ENCODE results near the gene SLC25A21.
"Not testable (repeated sequence)": the region's sequence is repeated elsewhere in the genome, so short reads cannot be mapped to it uniquely, and the experiment has no call there.

SLC25A21 gene

DNA sequence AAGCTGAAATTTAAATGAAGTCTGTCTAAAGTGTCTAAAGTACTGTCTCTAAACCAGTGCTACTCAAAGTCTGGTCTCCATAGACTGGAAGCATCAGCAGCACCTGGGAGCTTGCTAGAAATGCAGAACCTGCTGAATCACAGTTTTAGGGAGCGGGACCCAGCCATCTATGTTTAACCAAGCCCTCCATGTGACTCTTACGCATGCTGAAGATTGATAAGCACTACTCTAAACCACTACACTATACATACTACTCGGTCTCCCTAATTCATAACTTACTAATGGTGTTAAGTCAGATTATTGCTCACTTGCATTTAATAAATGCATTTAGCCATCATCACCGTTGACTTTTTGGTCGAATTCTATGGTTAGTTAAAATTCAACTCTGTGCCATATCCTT is 88.8 kb downstream of the SLC25A21 start:
- DNase-seq, result no peak

DNA sequence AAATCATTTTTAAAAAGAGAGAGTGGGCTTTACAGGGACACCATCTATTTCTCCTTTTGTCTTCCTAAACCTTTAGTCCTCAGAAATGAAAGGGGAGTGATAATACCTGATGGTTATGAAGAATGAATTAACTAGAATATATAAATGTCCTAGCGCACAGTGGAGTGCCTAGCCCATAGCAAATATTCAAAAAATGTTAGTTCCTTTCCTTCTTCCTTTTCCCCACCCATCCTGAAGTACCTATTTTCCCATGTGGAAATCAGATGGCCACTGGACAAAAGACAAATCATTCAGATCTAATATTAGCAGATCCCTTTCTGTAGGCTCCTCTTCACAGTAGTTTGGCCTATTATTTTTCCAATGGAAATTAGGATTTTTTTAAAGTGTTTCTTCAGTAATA is 90.0 kb downstream of the SLC25A21 start:
- DNase-seq, result no peak

DNA sequence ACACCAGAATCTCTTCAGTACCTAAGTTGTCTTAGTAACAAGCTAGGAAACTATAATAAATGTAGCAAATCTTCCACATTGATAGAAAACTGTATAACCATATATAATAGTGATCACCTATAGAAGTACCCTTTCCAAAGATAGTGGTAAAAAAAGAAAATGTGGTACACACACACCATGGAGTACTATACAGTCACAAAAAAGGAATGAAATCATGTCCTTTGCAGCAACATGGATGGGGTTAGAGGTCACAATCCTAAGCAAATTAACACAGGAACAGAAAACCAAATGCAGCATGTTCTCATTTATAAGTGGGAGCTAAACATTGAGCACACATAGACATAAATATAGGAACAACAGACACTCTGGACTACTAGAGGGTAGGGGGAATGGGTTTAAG is 90.5 kb downstream of the SLC25A21 start:
- no peak for DNase-seq

DNA sequence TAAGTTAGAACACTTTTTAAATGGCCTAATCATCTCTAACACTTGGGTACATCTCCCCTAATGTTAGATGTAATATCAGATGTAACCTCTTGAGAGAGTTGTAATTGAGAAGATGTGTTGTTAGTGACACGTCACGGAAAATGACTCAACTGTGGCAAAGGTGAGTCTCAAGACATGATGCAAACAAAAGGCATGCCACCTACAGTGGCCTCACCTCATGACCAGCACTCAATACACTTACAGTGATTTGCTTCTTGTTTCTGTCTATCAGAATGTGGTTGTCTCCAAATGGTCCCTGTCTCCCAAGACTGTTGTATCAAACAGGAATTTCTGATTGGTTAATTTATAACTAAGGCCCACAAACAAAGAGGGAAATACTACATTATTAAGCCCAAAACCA is 91.2 kb downstream of the SLC25A21 start:
- DNase-seq, result no peak

DNA sequence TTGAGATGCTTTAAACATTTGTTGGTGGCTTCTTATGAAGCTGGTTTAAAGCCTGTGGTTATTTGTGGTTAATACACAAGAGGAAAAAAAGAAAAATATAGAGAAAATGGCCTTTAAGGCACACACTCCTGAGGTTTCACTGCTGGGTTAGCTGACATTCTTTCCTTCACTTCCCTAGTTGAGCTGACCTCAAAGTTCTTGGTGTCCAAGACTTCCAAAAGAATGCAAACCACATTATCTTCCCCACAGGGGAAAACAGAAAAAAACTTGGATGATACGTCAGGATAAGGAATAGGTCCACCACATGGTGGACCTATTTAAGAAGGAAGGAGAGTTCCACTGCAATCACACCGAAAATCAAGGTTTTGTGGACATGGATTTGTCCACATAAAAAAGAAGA is 94.3 kb downstream of the SLC25A21 start:
- no peak for DNase-seq

DNA sequence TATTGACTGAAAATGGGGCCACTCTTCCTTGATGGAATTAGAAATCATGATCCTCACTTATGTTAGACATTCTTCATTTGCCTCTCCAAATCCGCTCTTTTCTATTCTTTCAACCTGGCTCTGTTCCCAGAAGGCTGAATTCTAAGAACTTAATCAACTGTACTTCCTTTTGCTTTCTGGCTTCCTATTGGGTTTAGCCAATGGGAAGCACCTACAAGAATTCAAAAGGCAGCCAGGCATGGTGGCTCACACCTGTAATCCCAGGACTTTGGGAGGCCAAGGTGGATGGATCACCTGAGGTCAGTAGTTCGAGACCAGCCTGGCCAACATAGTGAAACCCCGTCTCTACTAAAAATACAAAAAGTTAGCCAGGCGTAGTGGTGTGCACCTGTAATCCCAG is 98.1 kb downstream of the SLC25A21 start:
- not testable (repeated sequence) for DNase-seq

DNA sequence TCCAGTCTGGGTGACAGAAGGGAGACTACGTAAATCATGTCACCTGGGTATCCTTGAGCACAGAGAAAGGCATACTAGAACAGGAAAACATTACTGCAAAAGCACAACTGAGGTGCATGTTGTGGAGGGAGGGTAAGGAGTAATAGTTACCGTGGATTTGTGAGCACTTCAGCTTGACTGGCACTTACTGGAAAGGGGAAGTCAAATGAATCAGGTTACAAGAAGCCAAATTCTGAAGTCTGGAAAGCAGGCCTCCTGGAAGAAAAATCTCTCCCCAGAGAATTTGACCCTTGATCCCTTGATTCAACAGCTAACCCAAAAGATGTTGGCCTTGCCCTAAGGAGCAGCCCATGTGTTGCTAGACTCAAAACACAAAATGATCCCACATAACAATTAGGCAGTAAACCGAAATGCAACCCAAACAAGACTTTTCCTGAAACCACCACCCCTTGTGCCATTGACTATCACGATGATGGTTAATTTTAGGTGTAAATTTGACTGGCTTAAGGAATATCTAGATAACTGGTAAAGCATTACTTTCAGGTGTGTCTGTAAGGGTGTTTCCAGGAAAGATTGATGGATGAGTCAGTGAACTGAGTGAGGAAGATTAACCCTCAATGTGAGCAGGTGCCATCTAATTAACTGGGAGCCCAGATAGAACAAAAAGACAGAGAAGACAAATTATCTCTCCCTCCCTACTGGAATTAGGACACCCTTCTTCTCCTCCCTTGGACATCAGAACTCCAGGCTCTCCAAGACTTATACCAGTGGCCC is 108.8 kb downstream of the SLC25A21 start:
- no peak for DNase-seq

DNA sequence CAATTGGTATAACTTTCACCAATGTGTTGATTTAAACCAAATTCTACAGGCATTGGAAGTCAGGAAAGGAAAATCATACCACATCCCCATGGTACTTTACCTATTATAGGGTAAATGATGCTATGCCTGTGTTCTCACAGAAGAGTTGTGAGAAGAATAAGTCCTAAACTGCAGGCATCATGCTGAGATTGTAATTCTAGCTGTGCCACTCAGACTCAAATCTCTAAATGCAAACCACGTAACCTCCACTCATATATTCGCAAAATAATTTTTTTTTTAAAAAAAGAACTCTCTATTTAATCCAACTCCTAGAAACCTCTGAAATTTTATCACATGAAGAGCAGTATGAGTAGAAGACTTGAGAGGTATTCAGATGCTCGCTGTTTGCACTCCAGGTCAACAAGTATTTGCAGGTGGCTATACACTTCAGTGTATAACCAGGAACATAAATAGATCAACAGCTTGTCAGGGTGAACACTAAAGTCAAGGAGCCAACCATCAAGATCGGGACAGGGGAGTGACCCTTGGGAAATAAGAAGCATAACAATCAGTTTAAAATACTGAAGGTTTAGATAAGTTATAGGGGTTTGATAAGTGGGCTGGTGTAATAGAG is 110.1 kb downstream of the SLC25A21 start:
- no peak for DNase-seq

DNA sequence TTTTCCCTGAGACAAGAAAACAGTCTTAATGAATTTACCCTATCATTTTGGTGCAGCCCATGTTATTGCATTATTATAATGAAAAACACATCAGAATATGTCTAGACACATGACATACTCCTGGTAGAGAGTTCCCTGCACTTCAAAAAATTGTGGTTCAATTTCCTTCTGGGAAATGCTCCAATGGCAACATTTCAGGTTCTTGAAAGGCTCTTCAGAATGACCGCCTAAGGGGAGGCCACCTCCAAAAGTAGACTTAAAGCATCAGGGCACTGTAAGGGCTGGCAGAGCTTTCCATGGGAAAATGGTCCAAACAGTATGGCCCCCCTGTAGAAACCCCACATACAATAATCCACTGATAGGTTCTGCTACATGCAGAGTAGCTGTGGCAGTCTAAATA is 110.7 kb downstream of the SLC25A21 start:
- no peak for DNase-seq

DNA sequence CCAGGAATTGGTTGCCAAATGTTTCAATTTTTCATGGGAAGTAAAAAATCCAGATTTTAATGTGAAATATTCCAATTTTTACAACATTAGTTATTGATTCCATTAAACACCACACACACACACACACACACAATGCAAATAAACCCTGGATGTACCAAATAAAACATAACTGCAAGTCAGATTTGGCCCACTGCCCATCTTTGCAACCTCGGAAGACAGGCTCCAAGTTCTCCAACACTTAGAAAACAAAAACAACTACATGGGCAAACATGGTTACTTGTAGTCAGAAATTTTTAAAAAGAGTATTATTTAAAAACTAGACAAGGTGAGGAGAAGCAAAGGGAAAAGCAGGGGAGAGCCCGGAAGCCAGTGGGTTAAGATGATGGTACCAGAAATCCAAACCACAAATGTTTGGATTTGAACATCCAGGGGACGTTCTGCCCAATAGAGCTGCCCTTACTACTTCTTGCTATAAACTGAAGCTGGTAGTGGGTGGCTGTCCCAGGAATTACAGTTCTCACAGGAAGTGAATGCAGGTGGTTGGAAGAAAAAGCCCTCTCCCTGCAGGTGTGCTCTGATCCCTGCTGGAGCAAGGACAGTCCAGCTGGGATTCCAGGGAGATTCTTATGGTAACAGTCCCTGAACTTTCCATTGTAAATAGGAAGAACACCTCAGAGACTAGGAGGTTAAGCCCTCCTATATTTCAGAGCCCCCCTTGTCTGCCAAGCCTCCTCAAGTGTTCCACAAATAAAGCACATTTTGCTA is 111.7 kb downstream of the SLC25A21 start:
- DNase-seq, result no peak

DNA sequence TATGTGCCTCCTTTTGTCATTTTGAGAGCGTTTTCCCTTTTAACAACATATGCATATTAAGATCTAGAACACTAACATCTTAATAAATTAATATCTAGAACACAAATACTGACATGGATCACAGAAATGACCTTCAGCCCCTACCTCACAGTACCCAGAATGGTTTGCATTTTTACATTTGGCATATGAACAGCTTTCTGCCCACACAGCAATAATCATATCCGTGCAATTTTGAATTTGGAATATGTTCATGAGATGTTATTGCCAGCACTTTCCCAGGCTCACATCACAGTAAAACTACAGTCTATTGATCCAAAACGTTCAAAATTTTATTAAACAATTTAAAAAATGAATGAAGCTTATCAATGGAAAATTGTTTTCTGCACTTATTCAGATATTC is 114.6 kb downstream of the SLC25A21 start:
- DNase-seq, result no peak

DNA sequence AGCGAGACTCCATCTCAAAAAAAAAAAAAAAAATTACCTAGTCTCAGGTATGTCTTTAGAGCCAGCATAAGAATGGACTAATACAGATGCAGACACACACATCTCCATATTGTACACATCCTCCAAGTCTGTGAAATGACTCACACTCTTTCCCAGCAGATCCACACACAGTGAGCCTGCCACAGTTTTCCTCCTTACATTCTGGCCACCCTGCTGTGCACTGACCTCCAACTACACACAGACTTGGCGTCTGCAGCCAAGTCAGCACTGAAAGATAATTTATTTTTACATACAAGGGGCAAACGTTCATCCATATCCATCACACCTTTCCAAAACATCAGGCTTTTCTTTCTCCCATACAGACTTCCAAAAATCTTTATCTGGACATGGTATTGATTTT is 115.9 kb downstream of the SLC25A21 start:
- DNase-seq, result no peak

DNA sequence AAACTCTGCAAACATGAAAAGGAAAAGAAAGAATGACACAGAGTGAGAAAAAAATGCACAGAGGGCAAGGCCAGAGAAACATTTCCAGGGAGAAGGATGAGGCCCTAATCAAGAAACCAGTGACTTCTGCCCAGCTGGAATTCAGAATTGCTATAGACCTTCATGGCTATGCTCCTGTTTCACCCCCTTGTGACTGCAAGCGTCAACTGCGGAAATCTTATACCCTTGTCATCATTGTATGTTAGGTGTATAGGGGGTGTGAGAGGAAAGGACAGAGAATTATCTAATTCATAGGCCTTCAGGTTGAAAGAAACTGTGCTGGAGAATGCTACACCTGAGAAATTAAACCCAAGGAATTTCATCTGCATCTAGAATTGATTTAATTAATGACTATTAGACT is 117.5 kb downstream of the SLC25A21 start:
- DNase-seq, result no peak

DNA sequence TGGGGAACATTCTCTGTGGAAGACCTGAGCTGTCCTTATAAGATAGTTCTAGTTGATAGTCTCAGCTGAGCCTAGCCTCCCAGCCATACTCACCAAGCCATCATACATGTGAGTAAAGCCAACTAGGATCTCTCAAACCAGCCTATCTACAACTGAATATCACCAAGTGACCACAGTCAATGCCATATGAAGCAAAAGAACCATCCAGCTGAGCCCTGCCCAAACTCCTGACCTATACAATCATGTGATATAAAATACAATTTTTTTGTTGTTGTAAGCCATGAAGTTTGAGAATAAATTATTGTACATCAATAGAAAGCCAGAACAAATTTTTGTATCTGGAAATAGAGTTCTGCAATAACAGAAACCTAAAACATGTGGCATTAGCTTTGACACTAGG is 118.3 kb downstream of the SLC25A21 start:
- DNase-seq, result no peak

DNA sequence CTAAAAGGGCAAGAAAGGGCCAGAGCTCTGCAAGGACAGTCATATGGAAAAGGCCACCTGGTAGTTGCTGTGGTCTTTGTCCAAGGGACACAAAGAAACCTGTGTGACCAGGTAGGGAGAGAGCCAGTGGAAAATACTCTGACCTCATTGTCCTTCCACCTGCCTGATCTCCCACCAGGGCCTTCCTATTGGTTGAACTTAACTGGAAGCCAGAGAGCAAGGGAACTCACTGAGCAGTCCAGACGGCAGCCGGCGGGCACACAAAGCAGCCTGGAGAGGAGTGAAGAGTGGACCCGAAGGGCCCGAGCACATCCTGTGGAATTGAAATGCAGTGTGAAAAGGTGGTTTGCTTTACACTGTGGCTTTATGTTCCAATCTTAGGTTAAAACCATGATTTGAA is 120.7 kb downstream of the SLC25A21 start:
- no peak for DNase-seq

DNA sequence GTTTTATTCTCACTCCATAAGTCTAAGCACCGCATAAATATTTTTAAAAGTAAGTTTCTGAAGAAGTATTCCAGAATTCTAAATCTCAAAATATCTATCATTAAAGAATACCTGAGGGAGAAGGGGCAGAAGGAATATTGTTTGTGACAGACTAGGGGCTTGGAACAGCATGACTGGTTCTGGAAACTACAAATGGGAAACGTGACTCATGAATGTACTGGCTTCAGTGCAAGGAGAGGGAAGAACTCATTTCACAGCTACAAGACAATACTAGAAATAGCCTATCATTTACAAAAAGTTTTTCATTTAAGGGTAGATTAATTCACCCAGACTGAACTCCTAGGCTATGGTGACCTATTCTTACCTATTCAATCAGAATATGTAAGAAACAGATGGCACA is 121.3 kb downstream of the SLC25A21 start:
- no peak for DNase-seq

DNA sequence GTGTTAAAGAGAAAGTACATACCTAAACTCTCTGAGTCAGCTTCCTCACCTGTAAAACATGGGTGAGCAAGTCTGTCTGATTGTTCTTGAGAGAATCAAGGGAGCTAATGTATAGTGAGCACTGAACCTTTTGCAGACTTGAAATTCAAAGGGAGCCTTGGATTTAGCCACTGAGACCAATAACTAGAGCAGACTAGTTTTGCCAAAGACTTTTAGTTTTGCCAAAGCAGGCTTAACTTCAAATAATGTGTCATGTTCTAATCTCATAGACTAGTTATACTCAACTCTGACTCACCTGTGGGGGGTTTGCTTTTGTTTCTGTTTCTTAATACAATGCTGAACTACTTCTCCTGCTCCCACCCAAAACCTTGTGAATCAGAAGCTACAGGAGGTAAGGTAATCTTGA is 123.7 kb downstream of the SLC25A21 start:
- DNase-seq, result no peak

DNA sequence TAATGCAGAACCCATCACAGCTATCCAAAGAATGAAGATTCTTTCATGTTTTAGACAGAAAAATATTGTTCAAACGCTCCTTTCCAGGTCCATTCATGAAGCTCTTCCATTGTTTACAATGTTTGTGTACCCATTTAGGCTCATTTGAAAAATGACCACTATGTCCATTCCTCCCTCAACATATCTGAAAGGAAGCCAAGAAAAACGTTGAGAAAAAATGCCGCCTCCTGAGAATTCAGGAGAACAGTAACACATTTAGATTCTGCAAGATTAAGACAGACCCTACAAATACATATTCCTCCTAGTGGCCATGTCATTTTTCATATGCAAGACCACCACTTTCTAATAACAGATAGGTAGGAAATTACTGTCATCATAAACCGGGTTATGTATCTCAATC is 124.4 kb downstream of the SLC25A21 start:
- no peak for DNase-seq

DNA sequence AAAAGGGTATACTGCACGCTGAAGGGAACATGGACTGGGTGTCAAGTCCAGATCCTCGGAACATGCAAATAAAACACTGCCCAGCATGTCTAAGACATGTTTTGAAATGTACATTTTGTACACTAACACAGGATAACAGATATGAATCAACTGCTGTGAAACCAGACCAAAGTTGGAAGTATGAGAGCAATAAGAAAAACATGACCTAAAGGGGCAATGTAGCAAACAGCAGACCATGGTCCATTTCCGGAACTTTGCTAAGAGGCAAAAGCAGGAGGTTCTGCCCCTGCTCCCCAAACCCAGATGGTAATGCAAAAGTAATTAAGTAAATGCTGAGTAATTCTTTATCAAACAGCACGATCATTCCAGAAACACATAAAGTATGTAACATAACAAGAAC is 125.2 kb downstream of the SLC25A21 start:
- no peak for DNase-seq

DNA sequence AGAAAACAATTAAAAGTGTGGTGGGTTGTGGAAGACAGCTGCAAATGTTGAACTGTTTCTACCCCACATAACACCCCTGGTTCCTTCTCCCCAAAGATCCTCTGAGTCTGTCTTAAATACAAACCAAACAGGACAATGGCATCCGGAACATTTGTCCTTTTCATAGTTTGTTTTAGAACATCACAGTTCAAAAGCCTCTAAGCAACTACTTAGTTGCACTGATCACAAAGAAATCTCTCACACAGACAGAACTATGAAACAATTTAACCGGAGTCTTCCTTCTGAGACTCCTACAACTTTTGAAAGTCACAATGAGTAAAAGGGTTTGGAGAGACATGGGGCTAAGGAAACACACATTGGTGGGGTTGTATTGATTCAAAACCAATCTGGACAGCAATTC is 125.6 kb downstream of the SLC25A21 start:
- DNase-seq, result no peak

DNA sequence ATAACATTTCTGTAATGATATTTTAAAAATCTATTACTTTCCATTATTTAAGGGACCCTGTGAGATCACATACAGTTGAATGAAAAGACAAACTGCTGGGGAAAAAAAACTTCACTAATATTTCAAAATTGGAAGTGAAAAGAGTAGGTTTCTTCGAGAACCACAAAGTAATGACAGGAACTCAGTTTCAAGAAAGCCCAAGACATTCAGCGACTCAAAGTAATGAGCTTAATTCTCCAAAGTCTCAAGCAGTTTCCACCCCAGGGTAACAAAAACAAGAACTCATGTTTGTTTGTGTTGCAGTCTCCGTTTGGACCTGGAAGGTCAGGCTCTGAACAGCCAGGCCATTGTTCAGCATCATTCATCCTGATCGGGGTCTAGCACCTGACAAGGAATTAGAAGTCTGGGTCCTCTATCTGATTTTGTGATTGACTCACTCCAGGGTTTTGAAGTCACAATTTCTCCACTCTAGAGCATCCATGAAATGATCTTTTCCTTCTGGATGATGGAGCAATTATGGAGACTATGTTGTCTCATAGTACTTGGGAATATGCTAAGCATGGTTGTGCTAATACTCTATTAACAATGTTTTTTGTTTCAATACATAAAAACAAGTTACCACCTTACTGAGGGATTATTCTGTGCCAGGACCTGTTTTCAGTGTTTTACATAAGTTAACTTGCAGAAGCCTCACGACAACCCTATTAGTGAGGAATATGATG is 126.9 kb downstream of the SLC25A21 start:
- no peak for DNase-seq

DNA sequence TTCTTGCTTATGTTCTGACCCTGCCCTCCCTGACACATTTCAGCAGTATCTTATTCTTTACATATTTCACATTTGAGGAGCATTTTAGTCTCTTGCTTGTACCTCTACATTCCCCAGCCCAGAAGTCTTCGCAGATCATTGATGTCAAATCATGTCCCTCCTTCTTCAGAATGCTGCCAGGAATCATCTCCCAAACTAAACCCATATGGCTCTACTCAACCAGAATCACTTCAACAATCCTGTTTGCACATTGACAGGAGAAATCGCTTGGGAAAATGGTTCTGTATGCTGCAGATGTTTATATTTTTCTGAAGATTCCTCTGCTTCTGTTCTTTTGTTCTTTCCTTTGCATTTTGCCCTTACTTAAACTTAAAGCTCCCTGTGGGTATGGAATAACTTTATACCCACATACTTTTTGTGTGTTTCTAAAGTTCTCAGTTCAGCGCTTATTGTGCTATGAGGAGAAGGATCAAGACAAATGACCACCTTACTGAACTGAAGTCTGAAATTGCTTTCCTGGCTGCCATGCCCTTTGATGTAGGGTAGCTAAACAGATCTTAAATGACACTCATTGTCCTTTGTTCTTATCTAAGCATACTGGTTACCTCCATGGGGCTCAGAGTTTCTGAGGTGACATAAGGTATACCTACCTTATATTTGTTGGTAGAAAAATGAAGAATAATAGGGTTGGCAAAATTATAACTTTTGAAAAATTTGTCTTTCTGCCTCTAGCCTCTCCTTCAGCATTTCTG is 134.6 kb downstream of the SLC25A21 start:
- no peak for DNase-seq

All from DMS153 (cell line).